Ammon's horn (tissue), 1 donor: ENCODE measurements around the gene FILIP1L.

Experiments
- DNase-seq: peaks from one replicate; pipeline ENCODE4 v3.0.0-alpha.2; 2016; ENCODE audit warnings: low spot score

FILIP1L gene

DNA sequence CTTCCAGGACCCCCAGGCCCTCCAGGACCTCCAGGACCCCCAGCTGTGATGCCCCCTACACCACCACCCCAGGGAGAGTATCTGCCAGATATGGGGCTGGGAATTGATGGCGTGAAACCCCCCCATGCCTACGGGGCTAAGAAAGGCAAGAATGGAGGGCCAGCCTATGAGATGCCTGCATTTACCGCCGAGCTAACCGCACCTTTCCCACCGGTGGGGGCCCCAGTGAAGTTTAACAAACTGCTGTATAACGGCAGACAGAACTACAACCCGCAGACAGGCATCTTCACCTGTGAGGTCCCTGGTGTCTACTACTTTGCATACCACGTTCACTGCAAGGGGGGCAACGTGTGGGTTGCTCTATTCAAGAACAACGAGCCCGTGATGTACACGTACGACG lies 318.7 kb downstream of the FILIP1L start:
- DNase-seq, result no peak

DNA sequence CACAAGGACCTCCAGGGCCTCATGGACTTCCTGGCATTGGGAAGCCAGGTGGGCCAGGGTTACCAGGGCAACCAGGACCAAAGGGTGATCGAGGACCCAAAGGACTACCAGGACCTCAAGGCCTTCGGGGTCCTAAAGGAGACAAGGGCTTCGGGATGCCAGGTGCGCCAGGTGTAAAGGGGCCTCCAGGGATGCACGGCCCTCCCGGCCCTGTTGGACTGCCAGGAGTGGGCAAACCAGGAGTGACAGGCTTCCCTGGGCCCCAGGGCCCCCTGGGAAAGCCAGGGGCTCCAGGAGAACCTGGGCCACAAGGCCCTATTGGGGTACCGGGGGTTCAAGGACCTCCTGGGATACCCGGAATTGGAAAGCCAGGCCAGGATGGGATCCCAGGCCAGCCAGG lies 319.8 kb downstream of the FILIP1L start:
- DNase-seq, result no peak

- peak; percentile 39 for DNase-seq
Measured at GRCh38 chr3:99789011-99789721, 325.1 kb downstream of the FILIP1L start.
